Spleen (tissue), 11 donors: ENCODE results near the gene MR1. TPM values are rescaled to one million over a fixed set of nuclear protein-coding genes. Genes with fewer than 3 reads are reported as not detected.
A peak's percentile ranks its signal among the peaks of the same experiment; 100 is the strongest.

Source experiments
- DNase-seq: peaks from one replicate; pipeline ENCODE4 v3.0.0-alpha.2; 2020
- H3K27ac ChIP-seq, 8 donors: fragments of 200-600 bp; sonication (generic) in 7 of 8; 1 replicate in 4 of 8; 2 replicates in 4 of 8; pipeline versions ENCODE4 v1.5.0 to v1.8.0; 2016 to 2021; ENCODE audit warnings: inconsistent platforms in 4 of 8, mild to moderate bottlenecking in 4 of 8, moderate library complexity in 1 of 8
- H3K27me3 ChIP-seq, 7 donors: fragments of 200-600 bp; sonication (generic) in 6 of 7; replicated peaks in 1 of 7; 1 replicate in 4 of 7; 2 replicates in 3 of 7; pipeline versions ENCODE4 v1.5.0 to v1.8.0; 2016 to 2021; ENCODE audit warnings: inconsistent platforms in 3 of 7, mild to moderate bottlenecking in 1 of 7
- H3K36me3 ChIP-seq, 6 donors: fragments of 200-600 bp; sonication (generic) in 5 of 6; 1 replicate in 4 of 6; 2 replicates in 2 of 6; pipeline versions ENCODE4 v1.5.0 to v1.8.0; 2016 to 2021; ENCODE audit warnings: inconsistent platforms in 2 of 6
- H3K4me1 ChIP-seq, 6 donors: fragments of 200-600 bp; sonication (generic) in 5 of 6; 1 replicate in 3 of 6; 2 replicates in 3 of 6; pipeline versions ENCODE4 v1.5.0 to v1.8.0; 2016 to 2021; ENCODE audit warnings: inconsistent platforms in 3 of 6
- H3K4me3 ChIP-seq, 8 donors: fragments of 200-600 bp; sonication (generic) in 7 of 8; 1 replicate in 4 of 8; 2 replicates in 4 of 8; pipeline versions ENCODE4 v1.5.0 to v1.8.0; 2016 to 2021; ENCODE audit warnings: inconsistent platforms in 4 of 8, mild to moderate bottlenecking in 4 of 8, moderate library complexity in 2 of 8
- H3K9me3 ChIP-seq, 8 donors: fragments of 200-600 bp; sonication (generic) in 7 of 8; 1 replicate in 4 of 8; 2 replicates in 4 of 8; pipeline versions ENCODE4 v1.5.0 to v1.8.0; 2016 to 2021; ENCODE audit warnings: inconsistent platforms in 4 of 8
- POLR2A ChIP-seq, 3 donors: fragments of 450-650 bp; IDR thresholded peaks; one replicate each; pipeline ENCODE4 v1.5.1; 2017; ENCODE audit warnings: antibody characterized with exemption in 3 of 3, mild to moderate bottlenecking in 1 of 3
- POLR2AphosphoS5 ChIP-seq, 3 donors: sonication (generic); formaldehyde crosslinking; IDR thresholded peaks; one replicate each; pipeline ENCODE4 v1.5.1; 2017; ENCODE audit warnings: antibody characterized with exemption in 3 of 3
- WGBS, 5 donors: extraction: QIAGEN DNeasy Blood & Tissue Kit in 3 of 5; methylation state at CpG; one replicate each; pipeline versions ENCODE4 v1.1.5 to v1.1.7; 2013 to 2018; 5-methylcytosine and 5-hydroxymethylcytosine counted together
- intact Hi-C: fragments of 100-400 bp; cut with DNase I; formaldehyde crosslinking; loops from one replicate; pipeline ENCODE4 v1.15.0; 2023; ENCODE audit warnings: low total_unique reads
- polyA plus RNA-seq, 3 donors: library from polyadenylated mRNA; stranded (reverse); fragments of 200-250 nt; gene quantifications; one replicate each; pipeline ENCODE4 v1.2.1, GENCODE V29; 2013
- total RNA-seq, 7 donors: library from RNA; depleted of rRNA in 3 of 7; stranded (reverse); fragments of >200 nt in 3 of 7; fragmentation: NEBNext Ultra II Directional in 4 of 7; extraction: Animal tissue kit (Norgen Biotek cat#: 25700) in 4 of 7; gene quantifications; one replicate each; pipeline versions ENCODE4 v1.1.0 to v1.2.1, GENCODE V29; 2016 to 2021
- TF ChIP-seq, protein P1 (sequence below), 11 experiments: fragments of 200-600 bp in 7 of 11; fragments of 450-650 bp in 4 of 11; sonication (generic) in 4 of 11; IDR thresholded peaks in 8 of 11; conservative IDR thresholded peaks in 3 of 11; 1 replicate in 7 of 11; 2 replicates in 4 of 11; pipeline versions ENCODE4 v1.4.0 to v1.8.0; 2016 to 2021; ENCODE audit warnings: antibody characterized with exemption in 11 of 11, inconsistent platforms in 4 of 11, mild to moderate bottlenecking in 1 of 11
- donor health status: healthy with polysubstance abuse.
- donor health status: DM: no; HTN: no; CAD: no; lungs with moderate emphysema.
- donor health status: DM: no; HTN: no; CAD: no.
- donor health status: Bipolar disorder and iron deficiency.
- donor health status: healthy.
- donor health status: DM: no; HTN: no; CAD: no.
- donor health status: DM: yes; HTN: yes; CAD: no.

MR1 gene
- total and polyA plus RNA-seq, 10 donors, result 4.9 to 35.6 (median 24.0) TPM

GRCh38 chr1:181092056-181092455, 58.3 kb downstream of the MR1 start:
- DNase-seq, result no peak
- TF ChIP-seq, protein P1, sequence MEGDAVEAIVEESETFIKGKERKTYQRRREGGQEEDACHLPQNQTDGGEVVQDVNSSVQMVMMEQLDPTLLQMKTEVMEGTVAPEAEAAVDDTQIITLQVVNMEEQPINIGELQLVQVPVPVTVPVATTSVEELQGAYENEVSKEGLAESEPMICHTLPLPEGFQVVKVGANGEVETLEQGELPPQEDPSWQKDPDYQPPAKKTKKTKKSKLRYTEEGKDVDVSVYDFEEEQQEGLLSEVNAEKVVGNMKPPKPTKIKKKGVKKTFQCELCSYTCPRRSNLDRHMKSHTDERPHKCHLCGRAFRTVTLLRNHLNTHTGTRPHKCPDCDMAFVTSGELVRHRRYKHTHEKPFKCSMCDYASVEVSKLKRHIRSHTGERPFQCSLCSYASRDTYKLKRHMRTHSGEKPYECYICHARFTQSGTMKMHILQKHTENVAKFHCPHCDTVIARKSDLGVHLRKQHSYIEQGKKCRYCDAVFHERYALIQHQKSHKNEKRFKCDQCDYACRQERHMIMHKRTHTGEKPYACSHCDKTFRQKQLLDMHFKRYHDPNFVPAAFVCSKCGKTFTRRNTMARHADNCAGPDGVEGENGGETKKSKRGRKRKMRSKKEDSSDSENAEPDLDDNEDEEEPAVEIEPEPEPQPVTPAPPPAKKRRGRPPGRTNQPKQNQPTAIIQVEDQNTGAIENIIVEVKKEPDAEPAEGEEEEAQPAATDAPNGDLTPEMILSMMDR (IDR thresholded peaks at IDR 0.05 in 8 of 11, conservative IDR thresholded peaks at IDR 0.05 in 3 of 11), result no peak
- TF ChIP-seq POLR2A (IDR thresholded peaks at IDR 0.05), result no peak
- no peak for TF ChIP-seq POLR2AphosphoS5 (IDR thresholded peaks at IDR 0.05)
- intact Hi-C loops, result no loop called here
- Histone ChIP-seq H3K36me3 (peaks cover 0 to 39% (median 7%) of the 10 kb centered on the region in 6 donors), H3K4me3 (peak overlapping the region in 7 of 8 donors; percentile 85 to 96 (median 90)), H3K4me1 (peaks cover 34 to 85% (median 76%) of the 10 kb centered on the region in 6 donors), H3K27me3 (no peaks in the 10 kb centered on the region), H3K27ac (peak overlapping the region in 4 of 8 donors; percentile 92 to 95 (median 94)), H3K9me3 (no peaks in the 10 kb centered on the region)
- 66 to 72% (median 70%) methylated on average over 2 of the region's 2 CpGs for WGBS, 5 donors

GRCh38 chr1:181092883-181093458, 59.2 kb downstream of the MR1 start:
- Histone ChIP-seq H3K4me3 (peak overlapping the region in 4 of 8 donors; percentile 2 to 96 (median 87)), H3K27ac (peak overlapping the region in 1 of 8 donors; percentile 19), H3K9me3 (no peaks in the 10 kb centered on the region), H3K36me3 (peaks cover 0 to 39% (median 7%) of the 10 kb centered on the region in 6 donors), H3K27me3 (no peaks in the 10 kb centered on the region), H3K4me1 (peaks cover 24 to 83% (median 69%) of the 10 kb centered on the region in 6 donors)
- WGBS, 5 donors, result 82 to 90% (median 87%) methylated on average over 4 of the region's 4 CpGs
- TF ChIP-seq POLR2A (IDR thresholded peaks at IDR 0.05) (no peak), POLR2AphosphoS5 (IDR thresholded peaks at IDR 0.05) (no peak)
- TF ChIP-seq, protein P1 (IDR thresholded peaks at IDR 0.05 in 8 of 11, conservative IDR thresholded peaks at IDR 0.05 in 3 of 11), result no peak
- intact Hi-C loops, result no loop called here
- no peak for DNase-seq

- TF ChIP-seq, protein P1 (IDR thresholded peaks at IDR 0.05 in 8 of 11, conservative IDR thresholded peaks at IDR 0.05 in 3 of 11), result no peak
- peak in 1 of 3 donors; percentile 6 for TF ChIP-seq POLR2AphosphoS5 (IDR thresholded peaks at IDR 0.05)
- no peak for TF ChIP-seq POLR2A (IDR thresholded peaks at IDR 0.05)
- intact Hi-C loops, result no loop called here
- H3K27ac ChIP-seq, result no peak overlapping the region
- peaks cover 27 to 95% (median 71%) of the 10 kb centered on the region in 6 donors for H3K4me1 ChIP-seq
- H3K9me3 ChIP-seq, result no peaks in the 10 kb centered on the region
- H3K4me3 ChIP-seq, result no peak overlapping the region
- no peaks in the 10 kb centered on the region for H3K27me3 ChIP-seq
- DNase-seq, result no peak
- WGBS, 5 donors, result 74 to 87% (median 81%) methylated on average over 6 to 7 of the region's 7 CpGs
- H3K36me3 ChIP-seq, result peaks cover 0 to 39% (median 7%) of the 10 kb centered on the region in 6 donors
These were observed 60.8 kb downstream of the MR1 start for GRCh38 chr1:181094416-181095212.

GRCh38 chr1:181095260-181095659, 61.5 kb downstream of the MR1 start:
- no peak for DNase-seq
- intact Hi-C loops, result no loop called here
- Histone ChIP-seq H3K4me3 (no peak overlapping the region), H3K27me3 (no peaks in the 10 kb centered on the region), H3K36me3 (peaks cover 0 to 39% (median 7%) of the 10 kb centered on the region in 6 donors), H3K4me1 (peaks cover 29 to 99% (median 76%) of the 10 kb centered on the region in 6 donors), H3K27ac (peak overlapping the region in 1 of 8 donors; percentile 37), H3K9me3 (no peaks in the 10 kb centered on the region)
- TF ChIP-seq POLR2AphosphoS5 (IDR thresholded peaks at IDR 0.05) (no peak), POLR2A (IDR thresholded peaks at IDR 0.05) (no peak)
- WGBS, 5 donors, result 87 to 92% (median 88%) methylated on average over 8 of the region's 8 CpGs
